ENCODE measurements around the gene ALG12.

ALG12 gene

GRCh38 chr22:49910229-49911155, 7.7 kb downstream of the ALG12 start:
- no peak for DNase-seq

GRCh38 chr22:49909476-49910205, 8.6 kb downstream of the ALG12 start:
- DNase-seq, result no peak

GRCh38 chr22:49907807-49908206, 10.4 kb downstream of the ALG12 start:
- no peak for DNase-seq

- DNase-seq, result no peak
Measured at GRCh38 chr22:49906799-49907290, 11.4 kb downstream of the ALG12 start.

- no peak for DNase-seq
Measured at GRCh38 chr22:49906071-49906798, 12.0 kb downstream of the ALG12 start.

GRCh38 chr22:49905465-49905864, 12.8 kb downstream of the ALG12 start:
- no peak for DNase-seq

GRCh38 chr22:49904040-49904369, 14.2 kb downstream of the ALG12 start:
- no peak for DNase-seq

- no peak for DNase-seq
Measured at GRCh38 chr22:49903322-49904039, 14.8 kb downstream of the ALG12 start.

- DNase-seq, result no peak
Measured at GRCh38 chr22:49901457-49901856, 16.8 kb downstream of the ALG12 start.

GRCh38 chr22:49900441-49901230, 17.6 kb downstream of the ALG12 start:
- DNase-seq, result no peak

GRCh38 chr22:49899530-49899929, 18.7 kb downstream of the ALG12 start:
- DNase-seq, result no peak

GRCh38 chr22:49897015-49897684, 21.1 kb downstream of the ALG12 start:
- DNase-seq, result no peak

- DNase-seq, result no peak
Measured at GRCh38 chr22:49896201-49896600, 22.0 kb downstream of the ALG12 start.

- DNase-seq, result no peak
Measured at GRCh38 chr22:49894322-49895054, 23.8 kb downstream of the ALG12 start.

- DNase-seq, result no peak
Measured at GRCh38 chr22:49893025-49893424, 25.2 kb downstream of the ALG12 start.

GRCh38 chr22:49892226-49892899, 25.9 kb downstream of the ALG12 start:
- DNase-seq, result no peak

GRCh38 chr22:49889071-49889470, 29.2 kb downstream of the ALG12 start:
- DNase-seq, result no peak

GRCh38 chr22:49887702-49888101, 30.5 kb downstream of the ALG12 start:
- no peak for DNase-seq

GRCh38 chr22:49887064-49887451, 31.2 kb downstream of the ALG12 start:
- no peak for DNase-seq

Measured in activated T-cell treated with anti-CD3 and anti-CD28 coated beads, Interleukin-2, amount 50 U/mL, for 1 hour (primary cell).